ENCODE data around the gene PRIMA1. TPM values are rescaled to one million over a fixed set of nuclear protein-coding genes. Genes with fewer than 3 reads are reported as not detected.

The PRIMA1 gene
- total RNA-seq, 2 donors from 2014 or later = 10.0 to 20.8 TPM

DNA sequence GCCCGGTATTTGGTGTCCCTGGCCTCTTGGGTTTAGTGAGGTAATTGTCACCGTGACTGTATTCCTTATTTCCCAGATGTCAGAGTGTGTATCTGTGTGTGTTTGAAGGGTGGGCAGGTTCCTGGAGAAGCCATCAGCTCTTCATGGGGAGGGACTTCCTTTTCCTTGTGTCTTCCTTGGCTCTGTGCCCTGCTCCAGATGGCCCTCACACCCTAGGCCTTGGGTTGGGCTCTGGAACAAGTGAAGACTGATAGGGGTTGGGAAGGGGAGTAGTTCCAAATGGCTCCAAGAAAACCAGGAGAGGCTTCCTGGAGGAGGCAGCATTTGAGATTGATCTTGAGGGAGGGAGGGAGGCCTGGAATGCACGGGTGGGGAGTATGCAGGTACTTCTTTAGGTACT, 43.8 kb upstream of the PRIMA1 start:
- no peaks in the 10 kb centered on the region for H3K9me3 ChIP-seq (ENCODE audit: control insufficient read depth, low read length)
- TF ChIP-seq, protein P1, sequence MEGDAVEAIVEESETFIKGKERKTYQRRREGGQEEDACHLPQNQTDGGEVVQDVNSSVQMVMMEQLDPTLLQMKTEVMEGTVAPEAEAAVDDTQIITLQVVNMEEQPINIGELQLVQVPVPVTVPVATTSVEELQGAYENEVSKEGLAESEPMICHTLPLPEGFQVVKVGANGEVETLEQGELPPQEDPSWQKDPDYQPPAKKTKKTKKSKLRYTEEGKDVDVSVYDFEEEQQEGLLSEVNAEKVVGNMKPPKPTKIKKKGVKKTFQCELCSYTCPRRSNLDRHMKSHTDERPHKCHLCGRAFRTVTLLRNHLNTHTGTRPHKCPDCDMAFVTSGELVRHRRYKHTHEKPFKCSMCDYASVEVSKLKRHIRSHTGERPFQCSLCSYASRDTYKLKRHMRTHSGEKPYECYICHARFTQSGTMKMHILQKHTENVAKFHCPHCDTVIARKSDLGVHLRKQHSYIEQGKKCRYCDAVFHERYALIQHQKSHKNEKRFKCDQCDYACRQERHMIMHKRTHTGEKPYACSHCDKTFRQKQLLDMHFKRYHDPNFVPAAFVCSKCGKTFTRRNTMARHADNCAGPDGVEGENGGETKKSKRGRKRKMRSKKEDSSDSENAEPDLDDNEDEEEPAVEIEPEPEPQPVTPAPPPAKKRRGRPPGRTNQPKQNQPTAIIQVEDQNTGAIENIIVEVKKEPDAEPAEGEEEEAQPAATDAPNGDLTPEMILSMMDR (conservative IDR thresholded peaks at IDR 0.05) = no peak
- no peaks in the 10 kb centered on the region for H3K4me1 Mint-ChIP-seq
- H3K9ac ChIP-seq (ENCODE audit: extremely low read depth, low read length, poor library complexity, severe bottlenecking) = no peak overlapping the region
- no peaks in the 10 kb centered on the region for H3K36me3 Mint-ChIP-seq (ENCODE audit: low read depth)
- no peaks in the 10 kb centered on the region for H3K9me3 Mint-ChIP-seq
- H3K36me3 ChIP-seq (ENCODE audit: control insufficient read depth, insufficient read depth, low read length) = no peaks in the 10 kb centered on the region
- H3K27me3 Mint-ChIP-seq (ENCODE audit: insufficient read depth) = no peaks in the 10 kb centered on the region
- no peak for DNase-seq
- H3K27ac Mint-ChIP-seq = no peak overlapping the region
- no peak overlapping the region for H3K4me3 ChIP-seq (ENCODE audit: low read length)
- H3K27me3 ChIP-seq (ENCODE audit: control insufficient read depth, insufficient read depth, low read length, poor library complexity, severe bottlenecking) = no peaks in the 10 kb centered on the region
- H3K4me3 Mint-ChIP-seq = no peak overlapping the region
- H3K4me1 ChIP-seq (ENCODE audit: control insufficient read depth, insufficient read depth, low read length) = no peaks in the 10 kb centered on the region
- WGBS, 2 experiments (ENCODE audit: insufficient coverage in 1 of 2, insufficient read length in 1 of 2) = 92 to 100% methylated on average over 1 to 3 of the region's 3 CpGs
- no peak overlapping the region for H3K27ac ChIP-seq (ENCODE audit: low read depth, low read length)

DNA sequence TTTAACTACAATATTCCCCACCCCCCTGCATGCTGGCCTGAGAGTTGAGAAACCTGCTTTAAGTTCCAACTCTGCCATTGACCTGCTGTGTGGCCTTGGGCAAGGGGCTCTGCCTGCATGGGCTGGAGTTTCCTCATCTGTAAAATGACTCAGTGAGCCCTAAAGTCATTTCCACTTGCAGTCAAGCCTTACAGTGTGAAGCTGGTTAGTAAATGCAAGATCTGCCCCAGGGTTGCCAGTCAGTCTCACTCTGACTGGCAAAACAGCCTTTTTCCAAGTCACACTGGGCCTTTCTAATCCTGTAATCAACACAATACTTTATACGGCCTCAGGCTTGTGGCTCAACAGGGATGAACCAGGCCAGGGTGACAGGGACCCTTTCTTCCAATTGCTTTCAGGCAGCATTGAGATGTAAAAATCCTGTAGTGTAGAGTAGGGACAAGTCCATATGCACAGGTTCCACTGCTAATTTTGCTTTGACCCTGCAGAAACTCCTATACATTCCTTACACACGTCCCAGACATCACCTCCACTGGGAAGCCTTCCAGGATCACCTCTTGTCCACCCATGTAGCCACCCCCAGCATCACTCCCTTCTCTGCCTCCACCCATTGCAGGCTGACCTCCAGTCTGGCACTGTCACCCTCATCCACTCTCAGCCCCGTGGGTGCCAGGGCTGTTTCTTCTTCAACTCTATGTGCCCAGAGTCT, 42.6 kb upstream of the PRIMA1 start:
- H3K27ac ChIP-seq (ENCODE audit: low read depth, low read length) = no peak overlapping the region

DNA sequence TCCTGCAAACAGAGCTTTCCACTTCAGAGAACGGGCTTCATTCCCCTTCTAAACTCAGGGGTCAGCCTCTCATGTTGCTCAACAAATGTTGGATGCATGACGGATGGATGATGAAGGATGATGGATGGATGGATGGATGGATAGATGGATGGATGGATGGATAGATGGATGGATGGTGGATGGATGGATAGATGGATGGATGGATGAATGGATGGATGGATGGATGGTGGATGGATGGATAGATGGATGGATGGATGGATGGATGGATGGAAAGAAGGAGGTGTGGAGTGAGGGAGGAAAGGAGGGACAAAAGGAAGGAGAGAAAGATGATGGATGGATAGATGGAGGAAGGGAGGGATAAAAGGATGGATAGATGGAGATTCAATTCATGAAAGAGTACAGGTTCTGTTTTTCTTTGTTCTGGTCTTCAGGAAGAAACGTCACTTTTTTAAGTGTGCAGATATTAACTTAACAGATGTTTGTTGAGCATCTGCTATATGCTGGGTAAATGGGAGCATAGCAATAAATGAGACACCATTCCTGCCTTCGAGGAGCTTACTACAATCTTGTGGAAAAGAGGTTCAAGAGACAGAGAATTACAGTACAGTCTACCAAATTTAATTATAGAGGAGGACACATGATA, 41.7 kb upstream of the PRIMA1 start:
- Mint-ChIP-seq H3K4me1 (no peaks in the 10 kb centered on the region), H3K27me3 (ENCODE audit: insufficient read depth) (no peaks in the 10 kb centered on the region), H3K4me3 (no peak overlapping the region), H3K36me3 (ENCODE audit: low read depth) (no peaks in the 10 kb centered on the region), H3K27ac (no peak overlapping the region), H3K9me3 (no peaks in the 10 kb centered on the region)
- H3K36me3 ChIP-seq (ENCODE audit: control insufficient read depth, insufficient read depth, low read length) = no peaks in the 10 kb centered on the region
- no peaks in the 10 kb centered on the region for H3K4me1 ChIP-seq (ENCODE audit: control insufficient read depth, insufficient read depth, low read length)
- no peaks in the 10 kb centered on the region for H3K27me3 ChIP-seq (ENCODE audit: control insufficient read depth, insufficient read depth, low read length, poor library complexity, severe bottlenecking)
- no peak overlapping the region for H3K9ac ChIP-seq (ENCODE audit: extremely low read depth, low read length, poor library complexity, severe bottlenecking)
- WGBS, 2 experiments (ENCODE audit: insufficient coverage in 1 of 2, insufficient read length in 1 of 2) = 66 to 74% methylated on average over 4 of the region's 4 CpGs
- no peak for DNase-seq
- TF ChIP-seq, protein P1 (conservative IDR thresholded peaks at IDR 0.05) = no peak
- H3K27ac ChIP-seq (ENCODE audit: low read depth, low read length) = no peak overlapping the region
- no peaks in the 10 kb centered on the region for H3K9me3 ChIP-seq (ENCODE audit: control insufficient read depth, low read length)
- H3K4me3 ChIP-seq (ENCODE audit: low read length) = no peak overlapping the region

More for the DNA sequence above, 42.6 kb upstream of the PRIMA1 start:
- Histone ChIP-seq H3K4me1 (ENCODE audit: control insufficient read depth, insufficient read depth, low read length) (no peaks in the 10 kb centered on the region), H3K36me3 (ENCODE audit: control insufficient read depth, insufficient read depth, low read length) (no peaks in the 10 kb centered on the region), H3K9me3 (ENCODE audit: control insufficient read depth, low read length) (no peaks in the 10 kb centered on the region), H3K27me3 (ENCODE audit: control insufficient read depth, insufficient read depth, low read length, poor library complexity, severe bottlenecking) (no peaks in the 10 kb centered on the region), H3K9ac (ENCODE audit: extremely low read depth, low read length, poor library complexity, severe bottlenecking) (no peak overlapping the region), H3K4me3 (ENCODE audit: low read length) (no peak overlapping the region)
- H3K4me3 Mint-ChIP-seq = no peak overlapping the region
- TF ChIP-seq, protein P1 (conservative IDR thresholded peaks at IDR 0.05) = no peak
- H3K36me3 Mint-ChIP-seq (ENCODE audit: low read depth) = no peaks in the 10 kb centered on the region
- no peaks in the 10 kb centered on the region for H3K4me1 Mint-ChIP-seq
- 79% methylated on average over 3 of the region's 3 CpGs; no CpG with 5 or more reads in 1 of the 2 experiments for WGBS, 2 experiments (ENCODE audit: insufficient coverage in 1 of 2, insufficient read length in 1 of 2)
- no peaks in the 10 kb centered on the region for H3K27me3 Mint-ChIP-seq (ENCODE audit: insufficient read depth)
- DNase-seq = no peak
- H3K27ac Mint-ChIP-seq = no peak overlapping the region
- H3K9me3 Mint-ChIP-seq = no peaks in the 10 kb centered on the region

Measured in endodermal cell (in vitro differentiated cells).